Fibroblast of lung (primary cell): Measurements from ENCODE around the gene TRPC4AP.

ENCODE experiments used
- CTCF ChIP-seq, 2 donors: IDR thresholded peaks in 1 of 2; conservative IDR thresholded peaks in 1 of 2; 1 replicate in 1 of 2; 2 replicates in 1 of 2; pipeline ENCODE4 v1.5.1; 2011 to 2012; ENCODE audit warnings: low read length in 2 of 2, control low read depth in 1 of 2, inconsistent platforms in 1 of 2, low read depth in 1 of 2, mild to moderate bottlenecking in 1 of 2
- EZH2 ChIP-seq: IDR thresholded peaks from 2 replicates; pipeline ENCODE4 v1.5.1; 2012; ENCODE audit warnings: low read length, control low read depth, mild to moderate bottlenecking; ENCODE audit errors: missing control alignments

- no peak for TF ChIP-seq CTCF (conservative IDR thresholded peaks at IDR 0.05 in 1 of 2, IDR thresholded peaks at IDR 0.05 in 1 of 2; ENCODE audit: low read depth in 1 of 2, low read length in 2 of 2)
- TF ChIP-seq EZH2, result no peak
Observed at GRCh38 chr20:34988191-34988540, 104.4 kb downstream of the TRPC4AP start.
